Activated naive CD4-positive, alpha-beta T cell treated with Interleukin-2 at 50 U/mL for 16 hours (primary cell): Measurements from ENCODE around the gene CSF1.

ENCODE experiments used
- DNase-seq: peaks from one replicate; pipeline ENCODE4 v3.0.0-alpha.2; 2020

Gene CSF1

GRCh38 chr1:109923131-109923945 lies 12.7 kb downstream of the CSF1 start:
- DNase-seq, result no peak

- DNase-seq, result no peak
These were observed 13.3 kb downstream of the CSF1 start for GRCh38 chr1:109923946-109924275.

- DNase-seq, result no peak
These were observed 13.7 kb downstream of the CSF1 start for GRCh38 chr1:109924316-109924715.

- DNase-seq, result no peak
These were observed 14.7 kb downstream of the CSF1 start for GRCh38 chr1:109925159-109925990.

GRCh38 chr1:109926662-109927300 lies 16.1 kb downstream of the CSF1 start:
- no peak for DNase-seq

GRCh38 chr1:109927356-109927755 lies 16.7 kb downstream of the CSF1 start:
- no peak for DNase-seq

- DNase-seq, result no peak
These were observed 17.3 kb downstream of the CSF1 start for GRCh38 chr1:109927911-109928321.

GRCh38 chr1:109928591-109929111 lies 18.0 kb downstream of the CSF1 start:
- DNase-seq, result no peak

GRCh38 chr1:109929170-109929569 lies 18.5 kb downstream of the CSF1 start:
- DNase-seq, result no peak

GRCh38 chr1:109929588-109930251 lies 19.1 kb downstream of the CSF1 start:
- DNase-seq, result no peak

GRCh38 chr1:109930252-109930993 lies 19.8 kb downstream of the CSF1 start:
- no peak for DNase-seq

- no peak for DNase-seq
These were observed 20.6 kb downstream of the CSF1 start for GRCh38 chr1:109931189-109931731.

- DNase-seq, result no peak
These were observed 21.4 kb downstream of the CSF1 start for GRCh38 chr1:109931911-109932636.

GRCh38 chr1:109932679-109933078 lies 22.0 kb downstream of the CSF1 start:
- DNase-seq, result no peak

GRCh38 chr1:109933856-109934711 lies 23.4 kb downstream of the CSF1 start:
- no peak for DNase-seq

GRCh38 chr1:109935451-109935900 lies 24.8 kb downstream of the CSF1 start:
- no peak for DNase-seq

- DNase-seq, result no peak
These were observed 27.1 kb downstream of the CSF1 start for GRCh38 chr1:109937738-109938137.

- no peak for DNase-seq
These were observed 27.9 kb downstream of the CSF1 start for GRCh38 chr1:109938556-109938955.

GRCh38 chr1:109942434-109942833 lies 31.8 kb downstream of the CSF1 start:
- DNase-seq, result no peak

- DNase-seq, result no peak
These were observed 33.9 kb downstream of the CSF1 start for GRCh38 chr1:109944541-109944940.
